ENCODE measurements around the gene RAB44. TPM values are rescaled to one million over a fixed set of nuclear protein-coding genes. Genes with fewer than 3 reads are reported as not detected.

The RAB44 gene
- total RNA-seq, 1 experiment from 2014 or later = 0.09 TPM

DNA sequence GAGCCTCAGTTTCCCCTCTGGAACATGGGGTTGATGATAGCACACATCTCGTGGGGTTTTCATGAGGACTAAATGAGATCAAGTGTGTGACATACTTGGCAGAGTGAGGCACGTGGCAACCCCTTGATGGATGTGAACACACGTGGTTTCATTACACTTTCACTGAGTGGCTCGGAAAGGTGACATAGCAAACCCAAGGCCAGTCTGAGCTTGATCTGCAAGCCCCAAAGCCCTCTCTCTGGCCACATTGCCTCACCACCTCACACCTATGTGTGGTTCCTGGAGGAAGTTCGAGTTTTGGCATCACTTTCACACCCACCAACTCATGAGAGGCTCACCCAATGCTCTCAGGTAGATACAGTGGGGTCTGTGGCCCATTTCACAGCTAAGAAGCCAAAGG lies 81.6 kb downstream of the RAB44 start:
- no peak overlapping the region for H3K27ac Mint-ChIP-seq (ENCODE audit: low read depth, unreplicated experiment)
- H3K27me3 Mint-ChIP-seq (ENCODE audit: insufficient read depth, unreplicated experiment) = peaks cover 22% of the 10 kb centered on the region
- BruUV-seq (replicated peaks) = no TSS peak
- intact Hi-C loops (cut with micrococcal nuclease) = no loop called here
- H3K36me3 Mint-ChIP-seq (ENCODE audit: insufficient read depth, unreplicated experiment) = no peaks in the 10 kb centered on the region
- no peak for DNase-seq (ENCODE audit: unreplicated experiment)
- POLR2A ChIA-PET = no interaction called here
- CTCF ChIA-PET = interaction anchor here (0.5 to 1.8 kb wide), 7 partner anchors 12 to 157 kb away, joined by 3 to 7 read pairs (median 4); no protein-coding TSS in a partner anchor
- H3K4me3 Mint-ChIP-seq (ENCODE audit: unreplicated experiment) = no peak overlapping the region
- H3K4me1 Mint-ChIP-seq (ENCODE audit: insufficient read depth, unreplicated experiment) = no peaks in the 10 kb centered on the region
- TF ChIP-seq, protein P1, sequence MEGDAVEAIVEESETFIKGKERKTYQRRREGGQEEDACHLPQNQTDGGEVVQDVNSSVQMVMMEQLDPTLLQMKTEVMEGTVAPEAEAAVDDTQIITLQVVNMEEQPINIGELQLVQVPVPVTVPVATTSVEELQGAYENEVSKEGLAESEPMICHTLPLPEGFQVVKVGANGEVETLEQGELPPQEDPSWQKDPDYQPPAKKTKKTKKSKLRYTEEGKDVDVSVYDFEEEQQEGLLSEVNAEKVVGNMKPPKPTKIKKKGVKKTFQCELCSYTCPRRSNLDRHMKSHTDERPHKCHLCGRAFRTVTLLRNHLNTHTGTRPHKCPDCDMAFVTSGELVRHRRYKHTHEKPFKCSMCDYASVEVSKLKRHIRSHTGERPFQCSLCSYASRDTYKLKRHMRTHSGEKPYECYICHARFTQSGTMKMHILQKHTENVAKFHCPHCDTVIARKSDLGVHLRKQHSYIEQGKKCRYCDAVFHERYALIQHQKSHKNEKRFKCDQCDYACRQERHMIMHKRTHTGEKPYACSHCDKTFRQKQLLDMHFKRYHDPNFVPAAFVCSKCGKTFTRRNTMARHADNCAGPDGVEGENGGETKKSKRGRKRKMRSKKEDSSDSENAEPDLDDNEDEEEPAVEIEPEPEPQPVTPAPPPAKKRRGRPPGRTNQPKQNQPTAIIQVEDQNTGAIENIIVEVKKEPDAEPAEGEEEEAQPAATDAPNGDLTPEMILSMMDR (IDR thresholded peaks at IDR 0.05; ENCODE audit: unreplicated experiment) = no peak
- H3K9me3 Mint-ChIP-seq (ENCODE audit: unreplicated experiment) = no peaks in the 10 kb centered on the region

- intact Hi-C loops (cut with micrococcal nuclease) = no loop called here
- no peak for DNase-seq (ENCODE audit: unreplicated experiment)
- H3K27me3 Mint-ChIP-seq (ENCODE audit: insufficient read depth, unreplicated experiment) = peaks cover 22% of the 10 kb centered on the region
- ChIA-PET POLR2A (interaction anchor here (0.6 kb wide), 1 partner anchor 83 kb away, joined by 3 read pairs; no protein-coding TSS in a partner anchor), CTCF (interaction anchor here (0.7 to 3.2 kb wide), 6 partner anchors 9 to 34 kb away, joined by 3 to 14 read pairs (median 4); no protein-coding TSS in a partner anchor)
- H3K4me3 Mint-ChIP-seq (ENCODE audit: unreplicated experiment) = no peak overlapping the region
- TF ChIP-seq, protein P1 (IDR thresholded peaks at IDR 0.05; ENCODE audit: unreplicated experiment) = no peak
- H3K4me1 Mint-ChIP-seq (ENCODE audit: insufficient read depth, unreplicated experiment) = no peaks in the 10 kb centered on the region
- no peaks in the 10 kb centered on the region for H3K9me3 Mint-ChIP-seq (ENCODE audit: unreplicated experiment)
- BruUV-seq (replicated peaks) = no TSS peak
- H3K36me3 Mint-ChIP-seq (ENCODE audit: insufficient read depth, unreplicated experiment) = no peaks in the 10 kb centered on the region
- no peak overlapping the region for H3K27ac Mint-ChIP-seq (ENCODE audit: low read depth, unreplicated experiment)
Observed at GRCh38 chr6:36780442-36781177, 83.0 kb downstream of the RAB44 start.

DNA sequence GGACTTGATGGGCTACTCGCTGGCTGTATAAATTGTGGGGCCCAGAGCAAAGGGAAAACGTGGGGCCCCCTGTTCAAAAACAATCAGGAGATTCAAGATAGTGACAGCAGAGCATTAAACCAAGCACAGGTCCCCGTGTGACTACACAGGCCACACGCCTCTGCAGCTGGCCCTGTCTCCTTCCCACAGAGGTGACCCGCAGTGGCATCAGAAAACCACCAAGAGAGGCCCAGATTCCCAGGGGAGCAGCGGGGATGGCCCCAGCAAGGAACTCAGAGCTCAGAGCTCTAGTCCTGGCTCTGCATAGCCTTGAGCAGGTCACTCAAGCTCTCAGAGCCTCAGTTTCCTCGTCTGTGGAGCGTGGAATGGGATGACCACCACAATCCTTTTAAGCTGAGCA lies 84.0 kb downstream of the RAB44 start:
- POLR2A ChIA-PET = no interaction called here
- H3K27ac Mint-ChIP-seq (ENCODE audit: low read depth, unreplicated experiment) = no peak overlapping the region
- peaks cover 15% of the 10 kb centered on the region for H3K27me3 Mint-ChIP-seq (ENCODE audit: insufficient read depth, unreplicated experiment)
- intact Hi-C loops (cut with micrococcal nuclease) = no loop called here
- DNase-seq (ENCODE audit: unreplicated experiment) = no peak
- H3K4me1 Mint-ChIP-seq (ENCODE audit: insufficient read depth, unreplicated experiment) = no peaks in the 10 kb centered on the region
- TF ChIP-seq, protein P1 (IDR thresholded peaks at IDR 0.05; ENCODE audit: unreplicated experiment) = no peak
- H3K36me3 Mint-ChIP-seq (ENCODE audit: insufficient read depth, unreplicated experiment) = no peaks in the 10 kb centered on the region
- BruUV-seq (replicated peaks) = no TSS peak
- H3K4me3 Mint-ChIP-seq (ENCODE audit: unreplicated experiment) = no peak overlapping the region
- CTCF ChIA-PET = interaction anchor here (0.7 to 3.2 kb wide), 8 partner anchors 9 to 269 kb away, joined by 3 to 14 read pairs (median 4); no protein-coding TSS in a partner anchor
- H3K9me3 Mint-ChIP-seq (ENCODE audit: unreplicated experiment) = no peaks in the 10 kb centered on the region

Other genes with a start within 250 kb of the RAB44 start
- gene STK38, start 150.3 kb upstream of the RAB44 start, total RNA-seq (2022) = 16.8 and 20.0 TPM in 2 replicates
- gene SRSF3, start 103.5 kb upstream of the RAB44 start, total RNA-seq (2022) = 364 and 479 TPM in 2 replicates
- 407 and 489 TPM in 2 replicates for gene CDKN1A, start 19.1 kb upstream of the RAB44 start, total RNA-seq (2022)
- gene CPNE5, start 141.6 kb downstream of the RAB44 start, total RNA-seq (2022) = not detected in 2 replicates
- gene PPIL1, start 177.0 kb downstream of the RAB44 start, total RNA-seq (2022) = 53.6 and 54.9 TPM in 2 replicates
- gene C6orf89, start 188.1 kb downstream of the RAB44 start, total RNA-seq (2022) = 36.9 and 43.1 TPM in 2 replicates

All from MCF 10A (cell line).